KMS-11 (cell line): ENCODE data around the gene ABHD12B.

Source experiments
- H2AFZ ChIP-seq: fragments of 200-600 bp; sonication (generic); 2 replicates; pipeline ENCODE4 v1.6.1; 2016; ENCODE audit warnings: antibody characterized with exemption, mixed run types, low read depth
- H3K27ac ChIP-seq: fragments of 200-600 bp; sonication (generic); 2 replicates; pipeline ENCODE4 v1.6.1; 2016; ENCODE audit warnings: mild to moderate bottlenecking, mixed run types
- H3K27me3 ChIP-seq: fragments of 200-600 bp; sonication (generic); 2 replicates; pipeline ENCODE4 v1.6.1; 2017; ENCODE audit warnings: mild to moderate bottlenecking, low read depth, mixed run types, moderate library complexity; ENCODE audit not compliant: insufficient read depth
- H3K36me3 ChIP-seq: fragments of 200-600 bp; sonication (generic); 2 replicates; pipeline ENCODE4 v1.6.1; 2017; ENCODE audit warnings: mild to moderate bottlenecking, mixed run types; ENCODE audit not compliant: insufficient read depth
- H3K4me1 ChIP-seq: fragments of 200-600 bp; sonication (generic); 2 replicates; pipeline ENCODE4 v1.6.1; 2016; ENCODE audit warnings: mild to moderate bottlenecking, low read depth, mixed run types; ENCODE audit not compliant: poor library complexity, severe bottlenecking
- H3K4me2 ChIP-seq: fragments of 200-600 bp; sonication (generic); 2 replicates; pipeline ENCODE4 v1.7.0; 2016; ENCODE audit warnings: mild to moderate bottlenecking, mixed run types
- H3K4me3 ChIP-seq: fragments of 200-600 bp; sonication (generic); IDR thresholded peaks from 2 replicates; pipeline ENCODE4 v1.6.1; 2017; ENCODE audit warnings: low read depth, low read length, mixed read lengths; ENCODE audit not compliant: insufficient read depth
- H3K79me2 ChIP-seq: fragments of 200-600 bp; sonication (generic); 2 replicates; pipeline ENCODE4 v1.6.1; 2016; ENCODE audit warnings: low read depth, mixed run types; ENCODE audit not compliant: insufficient read depth
- H3K9ac ChIP-seq: fragments of 200-600 bp; sonication (generic); 2 replicates; pipeline ENCODE4 v1.6.1; 2016; ENCODE audit warnings: mild to moderate bottlenecking, mixed run types
- H4K20me1 ChIP-seq: fragments of 200-600 bp; sonication (generic); 2 replicates; pipeline ENCODE4 v1.6.1; 2016; ENCODE audit warnings: mild to moderate bottlenecking, mixed run types; ENCODE audit not compliant: insufficient read depth
- TF ChIP-seq, protein P1 (sequence below): fragments of 200-600 bp; sonication (generic); conservative IDR thresholded peaks from 2 replicates; pipeline ENCODE4 v1.6.1; 2017; ENCODE audit warnings: low read depth, mild to moderate bottlenecking, antibody characterized with exemption, low read length, moderate library complexity, mixed read lengths

The ABHD12B gene, protein sequence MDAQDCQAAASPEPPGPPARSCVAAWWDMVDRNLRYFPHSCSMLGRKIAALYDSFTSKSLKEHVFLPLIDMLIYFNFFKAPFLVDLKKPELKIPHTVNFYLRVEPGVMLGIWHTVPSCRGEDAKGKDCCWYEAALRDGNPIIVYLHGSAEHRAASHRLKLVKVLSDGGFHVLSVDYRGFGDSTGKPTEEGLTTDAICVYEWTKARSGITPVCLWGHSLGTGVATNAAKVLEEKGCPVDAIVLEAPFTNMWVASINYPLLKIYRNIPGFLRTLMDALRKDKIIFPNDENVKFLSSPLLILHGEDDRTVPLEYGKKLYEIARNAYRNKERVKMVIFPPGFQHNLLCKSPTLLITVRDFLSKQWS

DNA sequence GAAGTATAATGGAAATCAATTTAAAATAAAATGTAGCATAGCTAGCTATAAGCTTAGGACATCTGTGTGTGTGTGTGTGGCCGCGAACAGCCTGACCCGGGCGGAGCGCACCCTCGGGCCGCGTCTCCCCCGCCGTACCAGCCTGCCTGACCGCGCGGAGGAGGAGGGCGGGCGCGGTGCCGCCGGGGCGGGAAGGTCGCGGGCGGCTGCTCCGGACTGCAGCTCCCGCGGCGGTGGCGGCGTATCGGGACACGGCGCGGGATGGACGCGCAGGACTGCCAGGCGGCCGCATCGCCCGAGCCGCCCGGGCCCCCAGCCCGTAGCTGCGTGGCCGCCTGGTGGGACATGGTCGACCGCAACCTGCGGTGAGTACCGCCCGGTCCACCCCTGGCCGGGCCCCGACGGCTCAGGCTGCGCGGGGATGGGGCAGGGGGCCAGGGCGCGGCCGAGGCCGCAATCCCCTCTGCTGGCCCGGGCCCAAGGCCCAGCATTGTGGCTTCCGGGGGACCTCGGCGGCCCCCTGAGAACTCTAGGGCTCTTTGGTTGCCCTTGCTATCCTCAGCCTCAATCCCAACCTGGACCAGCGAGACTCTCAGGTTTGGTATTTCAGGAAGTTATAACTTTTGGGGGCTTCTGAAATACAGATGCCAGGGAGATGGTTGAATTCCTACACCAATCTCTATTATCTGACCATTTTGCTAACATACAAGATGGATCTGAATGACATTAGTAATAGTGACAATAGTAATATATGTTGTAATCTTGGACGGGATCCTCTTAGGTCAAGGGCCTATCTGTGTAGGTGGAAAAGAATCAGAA is at the start of gene ABHD12B:
ABHD12B (plus strand) TSS at position 140 of the 819 bp plus-strand sequence; CDS start at position 262, 122 bp downstream.
- no peaks in the 10 kb centered on the region for H3K36me3 ChIP-seq
- H3K27me3 ChIP-seq, result no peaks in the 10 kb centered on the region
- no peak within 1 kb of the TSS for H3K4me2 ChIP-seq
- no peak within 1 kb of the TSS for H3K4me3 ChIP-seq
- peaks cover 32% of the 10 kb centered on the region for H3K4me1 ChIP-seq
- H3K27ac ChIP-seq, result no peak within 1 kb of the TSS
- no peaks in the 10 kb centered on the region for H4K20me1 ChIP-seq
- no peak within 1 kb of the TSS for H3K9ac ChIP-seq
- TF ChIP-seq, protein P1, sequence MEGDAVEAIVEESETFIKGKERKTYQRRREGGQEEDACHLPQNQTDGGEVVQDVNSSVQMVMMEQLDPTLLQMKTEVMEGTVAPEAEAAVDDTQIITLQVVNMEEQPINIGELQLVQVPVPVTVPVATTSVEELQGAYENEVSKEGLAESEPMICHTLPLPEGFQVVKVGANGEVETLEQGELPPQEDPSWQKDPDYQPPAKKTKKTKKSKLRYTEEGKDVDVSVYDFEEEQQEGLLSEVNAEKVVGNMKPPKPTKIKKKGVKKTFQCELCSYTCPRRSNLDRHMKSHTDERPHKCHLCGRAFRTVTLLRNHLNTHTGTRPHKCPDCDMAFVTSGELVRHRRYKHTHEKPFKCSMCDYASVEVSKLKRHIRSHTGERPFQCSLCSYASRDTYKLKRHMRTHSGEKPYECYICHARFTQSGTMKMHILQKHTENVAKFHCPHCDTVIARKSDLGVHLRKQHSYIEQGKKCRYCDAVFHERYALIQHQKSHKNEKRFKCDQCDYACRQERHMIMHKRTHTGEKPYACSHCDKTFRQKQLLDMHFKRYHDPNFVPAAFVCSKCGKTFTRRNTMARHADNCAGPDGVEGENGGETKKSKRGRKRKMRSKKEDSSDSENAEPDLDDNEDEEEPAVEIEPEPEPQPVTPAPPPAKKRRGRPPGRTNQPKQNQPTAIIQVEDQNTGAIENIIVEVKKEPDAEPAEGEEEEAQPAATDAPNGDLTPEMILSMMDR, result no peak
- no peaks in the 10 kb centered on the region for H3K79me2 ChIP-seq
- H2AFZ ChIP-seq, result no peak within 1 kb of the TSS

GRCh38 chr14:50822501-50823042 is 49.3 kb upstream of the ABHD12B start:
- no peak overlapping the region for H3K27ac ChIP-seq
- no peak overlapping the region for H3K9ac ChIP-seq
- H3K4me2 ChIP-seq, result no peak overlapping the region
- no peaks in the 10 kb centered on the region for H3K4me1 ChIP-seq
- H4K20me1 ChIP-seq, result no peaks in the 10 kb centered on the region
- no peaks in the 10 kb centered on the region; the same call in 1 of the 2 replicates for H3K79me2 ChIP-seq
- H3K36me3 ChIP-seq, result no peaks in the 10 kb centered on the region
- TF ChIP-seq, protein P1, result no peak
- H3K4me3 ChIP-seq, result no peak overlapping the region
- no peaks in the 10 kb centered on the region for H3K27me3 ChIP-seq
- H2AFZ ChIP-seq, result no peak overlapping the region

DNA sequence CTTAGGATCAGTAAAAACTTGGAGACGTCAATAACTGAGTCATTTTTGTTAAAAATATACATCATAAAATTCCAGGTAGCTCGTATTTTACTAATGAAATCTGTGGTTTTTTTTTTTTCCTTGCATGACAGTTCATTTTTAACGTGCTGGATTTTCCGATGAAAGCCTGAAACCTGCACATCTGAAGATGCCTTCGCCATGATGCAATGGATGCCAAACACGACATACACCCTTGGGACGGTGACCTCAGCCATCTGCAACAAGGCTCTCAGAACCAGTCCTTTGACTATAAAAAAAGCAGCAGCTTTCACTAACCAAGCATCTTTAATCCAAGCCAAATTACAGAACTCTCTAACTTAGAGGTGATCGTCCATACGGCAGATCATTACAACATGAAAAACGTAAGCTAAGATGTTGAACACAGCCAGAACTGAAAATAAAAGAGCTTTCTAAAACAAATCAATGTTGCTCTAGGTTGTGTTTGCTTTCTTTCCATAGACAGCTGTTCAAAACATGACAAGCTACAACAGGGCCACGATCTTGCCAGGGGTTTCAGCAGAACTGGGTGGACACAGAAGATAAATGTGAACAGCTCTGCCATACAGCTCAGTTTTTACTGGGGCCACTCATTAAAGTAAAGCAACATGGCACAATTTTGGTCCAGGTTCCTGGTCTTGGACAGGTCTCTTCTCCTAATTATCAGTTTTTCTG is 48.6 kb upstream of the ABHD12B start:
- Histone ChIP-seq H3K4me1 (no peaks in the 10 kb centered on the region), H3K36me3 (no peaks in the 10 kb centered on the region), H3K27me3 (no peaks in the 10 kb centered on the region), H4K20me1 (no peaks in the 10 kb centered on the region), H2AFZ (no peak overlapping the region), H3K4me2 (no peak overlapping the region), H3K27ac (no peak overlapping the region), H3K79me2 (no peaks in the 10 kb centered on the region; the same call in 1 of the 2 replicates), H3K9ac (no peak overlapping the region), H3K4me3 (no peak overlapping the region)
- TF ChIP-seq, protein P1, result no peak
